Measurements from ENCODE around the gene PISD.

DNA sequence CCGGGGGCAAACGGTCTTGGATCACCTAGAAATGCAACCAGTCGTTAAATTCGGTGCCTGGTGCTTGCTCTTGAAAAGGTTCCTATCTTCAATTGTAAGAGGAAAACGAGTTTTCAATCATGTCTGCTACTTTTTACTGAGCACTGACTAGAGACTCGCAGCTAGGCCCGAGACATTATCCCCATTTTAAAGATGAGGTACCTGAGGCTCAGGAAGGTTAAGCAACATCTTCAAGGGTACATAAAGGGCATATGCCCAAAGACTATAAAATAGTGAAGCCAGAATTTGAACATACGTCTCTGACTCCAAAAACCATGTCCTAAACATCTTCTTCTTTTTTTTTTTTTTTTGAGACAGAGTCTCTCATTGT is 638 bp upstream of the PISD start:
- TF ChIP-seq, protein P1, sequence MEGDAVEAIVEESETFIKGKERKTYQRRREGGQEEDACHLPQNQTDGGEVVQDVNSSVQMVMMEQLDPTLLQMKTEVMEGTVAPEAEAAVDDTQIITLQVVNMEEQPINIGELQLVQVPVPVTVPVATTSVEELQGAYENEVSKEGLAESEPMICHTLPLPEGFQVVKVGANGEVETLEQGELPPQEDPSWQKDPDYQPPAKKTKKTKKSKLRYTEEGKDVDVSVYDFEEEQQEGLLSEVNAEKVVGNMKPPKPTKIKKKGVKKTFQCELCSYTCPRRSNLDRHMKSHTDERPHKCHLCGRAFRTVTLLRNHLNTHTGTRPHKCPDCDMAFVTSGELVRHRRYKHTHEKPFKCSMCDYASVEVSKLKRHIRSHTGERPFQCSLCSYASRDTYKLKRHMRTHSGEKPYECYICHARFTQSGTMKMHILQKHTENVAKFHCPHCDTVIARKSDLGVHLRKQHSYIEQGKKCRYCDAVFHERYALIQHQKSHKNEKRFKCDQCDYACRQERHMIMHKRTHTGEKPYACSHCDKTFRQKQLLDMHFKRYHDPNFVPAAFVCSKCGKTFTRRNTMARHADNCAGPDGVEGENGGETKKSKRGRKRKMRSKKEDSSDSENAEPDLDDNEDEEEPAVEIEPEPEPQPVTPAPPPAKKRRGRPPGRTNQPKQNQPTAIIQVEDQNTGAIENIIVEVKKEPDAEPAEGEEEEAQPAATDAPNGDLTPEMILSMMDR (IDR thresholded peaks at IDR 0.05), result no peak
- TF ChIP-seq POLR2A (IDR thresholded peaks at IDR 0.05), result no peak

Measured in adrenal gland (tissue), 5 donors.